HepG2 (cell line): Measurements from ENCODE around the gene ALDOA. TPM values are rescaled to one million over a fixed set of nuclear protein-coding genes. Genes with fewer than 3 reads are reported as not detected.

Experiments
- AHR ChIP-seq: IDR thresholded peaks from 2 replicates; pipeline ENCODE4 v1.6.1; 2018; ENCODE audit warnings: missing genetic modification reagents, missing compliant biosample characterization
- CAMTA2 ChIP-seq: sonication (generic); formaldehyde crosslinking; IDR thresholded peaks from 2 replicates; pipeline ENCODE4 v1.4.0; 2020; ENCODE audit warnings: mild to moderate bottlenecking, missing genetic modification reagents, borderline replicate concordance
- GLI4 ChIP-seq: sonication (generic); formaldehyde crosslinking; IDR thresholded peaks from 2 replicates; pipeline ENCODE4 v1.5.1; 2020; ENCODE audit warnings: missing genetic modification reagents, mild to moderate bottlenecking, moderate library complexity, borderline replicate concordance
- HDAC2 ChIP-seq: sonication (generic); formaldehyde crosslinking; IDR thresholded peaks from 2 replicates; pipeline ENCODE4 v1.4.0; 2020; ENCODE audit warnings: missing genetic modification reagents
- IKZF4 ChIP-seq: sonication (generic); formaldehyde crosslinking; IDR thresholded peaks from 2 replicates; pipeline ENCODE4 v1.5.1; 2020; ENCODE audit warnings: borderline replicate concordance, mild to moderate bottlenecking, low read depth, missing genetic modification reagents; ENCODE audit errors: not compliant biosample characterization
- KLF16 ChIP-seq, 2 experiments: sonication (generic) in 1 of 2; formaldehyde crosslinking in 1 of 2; IDR thresholded peaks; 2 replicates each; pipeline versions ENCODE4 v1.6.1 to v1.8.0; 2016 to 2023; ENCODE audit warnings: missing genetic modification reagents in 2 of 2, missing compliant biosample characterization in 1 of 2
- MXD4 ChIP-seq: IDR thresholded peaks from 2 replicates; pipeline ENCODE4 v1.6.1; 2016; ENCODE audit warnings: mild to moderate bottlenecking, missing biosample characterization, missing genetic modification reagents
- PITX1 ChIP-seq: sonication (generic); formaldehyde crosslinking; IDR thresholded peaks from 2 replicates; pipeline ENCODE4 v1.5.1; 2020; ENCODE audit warnings: mild to moderate bottlenecking, missing genetic modification reagents
- POLR2G ChIP-seq: fragments of 200-400 bp; formaldehyde crosslinking; IDR thresholded peaks from 2 replicates; pipeline ENCODE4 v1.6.1; 2018; ENCODE audit warnings: mild to moderate bottlenecking, low read depth, low read length, moderate library complexity
- RBFOX2 ChIP-seq: fragments of 200-400 bp; formaldehyde crosslinking; IDR thresholded peaks from 2 replicates; pipeline ENCODE4 v1.6.1; 2017; ENCODE audit warnings: low read depth, mild to moderate bottlenecking, low read length
- RXRA ChIP-seq: sonication (generic); formaldehyde crosslinking; IDR thresholded peaks from 2 replicates; pipeline ENCODE4 v1.5.1; 2020; ENCODE audit warnings: missing genetic modification reagents
- SMC3 ChIP-seq: IDR thresholded peaks from 2 replicates; pipeline ENCODE4 v1.6.1; 2011; ENCODE audit warnings: low read length, improper control_type of control experiment
- UBTF ChIP-seq: sonication (generic); formaldehyde crosslinking; IDR thresholded peaks from 2 replicates; pipeline ENCODE4 v1.4.0; 2020; ENCODE audit warnings: mild to moderate bottlenecking, missing genetic modification reagents
- ZFP36L1 ChIP-seq: sonication (generic); formaldehyde crosslinking; IDR thresholded peaks from 2 replicates; pipeline ENCODE4 v1.8.0; 2022; ENCODE audit warnings: mild to moderate bottlenecking, missing genetic modification reagents, moderate library complexity
- ZNF468 ChIP-seq: sonication (generic); formaldehyde crosslinking; IDR thresholded peaks from 2 replicates; pipeline ENCODE4 v1.8.0; 2022; ENCODE audit warnings: mild to moderate bottlenecking, moderate library complexity, missing genetic modification reagents
- ZNF512B ChIP-seq: sonication (generic); formaldehyde crosslinking; IDR thresholded peaks from 2 replicates; pipeline ENCODE4 v1.5.1; 2020; ENCODE audit warnings: missing genetic modification reagents, mild to moderate bottlenecking, borderline replicate concordance
- ZNF75D ChIP-seq: sonication (generic); formaldehyde crosslinking; IDR thresholded peaks from 2 replicates; pipeline ENCODE4 v1.8.1; 2023; ENCODE audit warnings: missing genetic modification reagents, mild to moderate bottlenecking, borderline replicate concordance
- ZSCAN25 ChIP-seq: sonication (generic); formaldehyde crosslinking; IDR thresholded peaks from 2 replicates; pipeline ENCODE4 v1.8.0; 2022; ENCODE audit warnings: mild to moderate bottlenecking, missing genetic modification reagents
- polyA plus RNA-seq, 8 experiments: library from polyadenylated mRNA; depleted of rRNA in 3 of 8; stranded (reverse) in 7 of 8; unstranded in 1 of 8; fragments of >200 nt; fragmentation: Illumina TruSeq in 4 of 8; extraction: Trizol in 4 of 8; gene quantifications; 2 replicates each; pipeline versions ENCODE4 v1.2.1 to v1.2.3, GENCODE V29; 2011 to 2016; ENCODE audit warnings: low read depth in 4 of 8, missing spikeins in 1 of 8, mixed read lengths in 1 of 8; ENCODE audit not compliant: insufficient read depth in 1 of 8
- total RNA-seq, 5 experiments: library from RNA; depleted of rRNA; stranded (reverse); fragments of >200 nt; fragmentation: Illumina TruSeq; extraction: Trizol; gene quantifications; 2 replicates each; pipeline ENCODE4 v1.2.3, GENCODE V29; 2016; ENCODE audit warnings: low read depth in 1 of 5
- TF ChIP-seq, protein P1 (sequence below): sonication (generic); formaldehyde crosslinking; IDR thresholded peaks from 2 replicates; pipeline ENCODE4 v1.4.0; 2020; ENCODE audit warnings: missing genetic modification reagents
- TF ChIP-seq, protein P2 (sequence below): sonication (generic); formaldehyde crosslinking; IDR thresholded peaks from 2 replicates; pipeline ENCODE4 v1.4.0; 2020; ENCODE audit warnings: missing genetic modification reagents, low read depth, mild to moderate bottlenecking, borderline replicate concordance

ALDOA gene
- total and polyA plus RNA-seq, 2 of the 13 experiments (the other 11 are each of a cell fraction or from before 2014, with no cell fraction given) = 925 to 1,884 TPM

DNA sequence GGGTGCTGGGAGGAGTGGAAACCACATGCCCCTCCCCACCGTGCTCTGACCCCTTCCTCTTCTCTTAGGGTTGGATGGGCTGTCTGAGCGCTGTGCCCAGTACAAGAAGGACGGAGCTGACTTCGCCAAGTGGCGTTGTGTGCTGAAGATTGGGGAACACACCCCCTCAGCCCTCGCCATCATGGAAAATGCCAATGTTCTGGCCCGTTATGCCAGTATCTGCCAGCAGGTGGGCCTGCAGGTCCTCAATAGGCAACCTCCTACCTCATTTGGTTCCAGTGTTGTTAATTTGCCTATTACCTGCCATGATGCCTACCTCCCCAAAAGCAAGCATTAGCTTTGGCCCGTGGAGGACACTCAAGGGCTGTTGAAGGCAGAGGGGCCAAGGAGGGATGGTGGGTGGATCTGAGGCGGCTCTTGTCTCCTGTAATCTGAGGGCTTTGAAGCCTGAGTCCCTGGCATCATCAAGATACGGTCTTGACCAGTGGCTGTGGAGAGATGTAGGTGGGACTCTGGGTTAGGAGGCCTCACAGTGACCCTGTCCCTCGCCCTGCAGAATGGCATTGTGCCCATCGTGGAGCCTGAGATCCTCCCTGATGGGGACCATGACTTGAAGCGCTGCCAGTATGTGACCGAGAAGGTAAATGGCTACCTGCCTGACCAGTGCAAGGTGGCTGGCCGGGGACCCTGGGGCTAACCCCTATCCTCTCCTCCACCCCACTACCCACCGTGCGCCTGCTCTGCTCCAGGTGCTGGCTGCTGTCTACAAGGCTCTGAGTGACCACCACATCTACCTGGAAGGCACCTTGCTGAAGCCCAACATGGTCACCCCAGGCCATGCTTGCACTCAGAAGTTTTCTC is 3.4 kb downstream of the ALDOA start (continued):
- TF ChIP-seq, protein P1, sequence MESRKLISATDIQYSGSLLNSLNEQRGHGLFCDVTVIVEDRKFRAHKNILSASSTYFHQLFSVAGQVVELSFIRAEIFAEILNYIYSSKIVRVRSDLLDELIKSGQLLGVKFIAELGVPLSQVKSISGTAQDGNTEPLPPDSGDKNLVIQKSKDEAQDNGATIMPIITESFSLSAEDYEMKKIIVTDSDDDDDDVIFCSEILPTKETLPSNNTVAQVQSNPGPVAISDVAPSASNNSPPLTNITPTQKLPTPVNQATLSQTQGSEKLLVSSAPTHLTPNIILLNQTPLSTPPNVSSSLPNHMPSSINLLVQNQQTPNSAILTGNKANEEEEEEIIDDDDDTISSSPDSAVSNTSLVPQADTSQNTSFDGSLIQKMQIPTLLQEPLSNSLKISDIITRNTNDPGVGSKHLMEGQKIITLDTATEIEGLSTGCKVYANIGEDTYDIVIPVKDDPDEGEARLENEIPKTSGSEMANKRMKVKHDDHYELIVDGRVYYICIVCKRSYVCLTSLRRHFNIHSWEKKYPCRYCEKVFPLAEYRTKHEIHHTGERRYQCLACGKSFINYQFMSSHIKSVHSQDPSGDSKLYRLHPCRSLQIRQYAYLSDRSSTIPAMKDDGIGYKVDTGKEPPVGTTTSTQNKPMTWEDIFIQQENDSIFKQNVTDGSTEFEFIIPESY (CRISPR knock-in tag) = peak; percentile 87
- TF ChIP-seq SMC3 (peak; percentile 50; the same call in 1 of the 2 replicates), RBFOX2 (peak; percentile 71), POLR2G (0 out of 2 replicates have a peak, but pooled peaks have one; percentile 35), ZFP36L1 (0 out of 2 replicates have a peak, but pooled peaks have one; percentile 27), KLF16 (CRISPR knock-in tag; IDR thresholded peaks at IDR 0.05) (peak in 1 of 2 experiments; percentile 39; a peak in 1 of 4 replicates), AHR (0 out of 2 replicates have a peak, but pooled peaks have one; percentile 27), CAMTA2 (CRISPR knock-in tag) (no peak), ZNF468 (CRISPR knock-in tag) (0 out of 2 replicates have a peak, but pooled peaks have one; percentile 29), UBTF (0 out of 2 replicates have a peak, but pooled peaks have one; percentile 24), ZNF512B (CRISPR knock-in tag) (no peak), RXRA (CRISPR knock-in tag) (0 out of 2 replicates have a peak, but pooled peaks have one; percentile 3), PITX1 (CRISPR knock-in tag) (no peak), ZNF75D (CRISPR knock-in tag) (0 out of 2 replicates have a peak, but pooled peaks have one; percentile 63), IKZF4 (CRISPR knock-in tag) (peak; percentile 80), MXD4 (CRISPR knock-in tag) (peak; percentile 4; the same call in 1 of the 2 replicates), ZSCAN25 (CRISPR knock-in tag) (0 out of 2 replicates have a peak, but pooled peaks have one; percentile 34), HDAC2 (CRISPR knock-in tag) (peak; percentile 18; the same call in 1 of the 2 replicates), GLI4 (CRISPR knock-in tag) (no peak)
- TF ChIP-seq, protein P2, sequence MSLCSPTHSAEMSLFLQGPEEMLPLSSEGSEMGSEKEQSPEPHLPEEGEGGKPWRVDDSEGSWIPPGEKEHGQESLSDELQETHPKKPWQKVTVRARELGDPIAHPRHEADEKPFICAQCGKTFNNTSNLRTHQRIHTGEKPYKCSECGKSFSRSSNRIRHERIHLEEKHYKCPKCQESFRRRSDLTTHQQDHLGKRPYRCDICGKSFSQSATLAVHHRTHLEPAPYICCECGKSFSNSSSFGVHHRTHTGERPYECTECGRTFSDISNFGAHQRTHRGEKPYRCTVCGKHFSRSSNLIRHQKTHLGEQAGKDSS (CRISPR knock-in tag) = 0 out of 2 replicates have a peak, but pooled peaks have one; percentile 1
